ENCODE measurements around the gene POLH.
"Not testable (repeated sequence)": the region's sequence is repeated elsewhere in the genome, so short reads cannot be mapped to it uniquely, and the experiment has no call there.

Gene POLH

DNA sequence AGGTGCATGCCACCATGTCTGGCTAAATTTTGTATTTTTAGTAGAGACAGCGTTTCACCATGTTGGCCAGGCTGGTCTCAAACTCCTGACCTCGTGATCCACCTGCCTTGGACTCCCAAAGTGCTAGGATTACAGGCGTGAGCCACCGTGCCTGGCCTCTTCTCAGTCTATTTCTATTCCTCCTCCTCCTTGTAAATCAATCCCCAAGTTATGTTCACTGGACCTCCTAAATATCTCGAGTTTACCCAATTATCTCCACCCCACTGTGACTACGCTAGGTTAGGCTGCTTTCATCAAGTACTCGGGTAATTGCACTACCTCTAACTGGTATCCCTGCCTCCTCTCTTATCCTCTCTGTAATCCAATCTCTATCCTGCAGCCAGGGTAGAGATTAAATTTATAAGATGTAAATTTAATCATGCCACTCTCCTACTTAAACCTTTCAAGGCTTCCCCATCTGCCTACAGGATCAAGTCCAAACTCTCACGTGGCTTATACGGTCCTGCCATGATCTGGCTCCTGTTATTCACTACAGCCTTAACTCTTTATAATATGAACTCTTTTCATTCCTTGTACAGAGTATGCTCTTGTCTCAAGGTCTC lies 58.8 kb downstream of the POLH start:
- no peak for DNase-seq

DNA sequence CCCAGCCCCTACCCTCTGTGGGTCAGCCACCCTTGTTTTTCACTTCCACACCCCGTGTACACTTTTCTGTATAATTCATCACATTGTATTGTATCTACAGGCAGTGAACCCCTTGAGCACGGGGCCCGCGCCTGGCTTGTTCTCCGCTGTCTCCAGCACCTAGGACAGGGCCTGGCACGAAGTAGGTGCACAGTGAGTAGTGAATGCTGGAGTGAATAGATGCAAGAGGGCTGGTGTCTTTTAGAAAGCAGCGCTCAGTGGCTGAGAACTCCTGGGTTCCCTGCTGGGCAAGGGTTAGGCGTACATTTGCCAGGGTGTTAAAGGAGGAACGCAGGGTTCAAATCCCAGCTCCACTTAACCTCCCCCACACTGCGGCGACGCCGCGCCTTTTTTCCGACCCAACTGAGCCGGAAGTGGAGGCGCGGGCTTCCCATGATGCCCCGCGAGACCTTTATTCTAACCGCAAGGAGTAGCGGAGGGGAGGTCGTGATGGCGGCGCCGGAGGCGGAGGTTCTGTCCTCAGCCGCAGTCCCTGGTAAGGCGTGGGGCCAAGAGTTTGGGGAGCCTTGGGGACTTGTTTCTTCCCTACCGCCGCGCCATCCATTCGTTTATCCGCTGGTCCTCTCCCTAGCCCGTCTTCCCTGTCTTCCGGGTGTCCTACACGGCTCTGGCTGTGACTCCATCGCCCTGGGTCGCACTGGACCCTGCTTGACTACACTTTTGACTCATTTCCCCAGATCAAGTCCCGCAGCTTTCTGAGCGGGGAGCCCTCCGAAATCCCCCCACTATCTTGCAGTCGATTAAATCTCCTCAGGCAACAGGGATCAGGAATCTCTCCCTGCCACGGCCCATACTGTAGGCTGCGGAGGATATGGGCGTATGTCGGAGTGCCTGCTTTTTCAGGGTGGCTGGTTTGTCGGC lies 59.7 kb downstream of the POLH start, which contains the start of gene MAD2L1BP:
TSS of gene MAD2L1BP (plus strand) at position 454 of the 921 bp plus-strand sequence. CDS start at position 490, 36 bp downstream.
- peak; percentile 80 for DNase-seq

GRCh38 chr6:43636308-43636659 lies 60.3 kb downstream of the POLH start:
- no peak for DNase-seq

- DNase-seq, result no peak
These were observed 64.2 kb downstream of the POLH start for GRCh38 chr6:43639984-43640800.

DNA sequence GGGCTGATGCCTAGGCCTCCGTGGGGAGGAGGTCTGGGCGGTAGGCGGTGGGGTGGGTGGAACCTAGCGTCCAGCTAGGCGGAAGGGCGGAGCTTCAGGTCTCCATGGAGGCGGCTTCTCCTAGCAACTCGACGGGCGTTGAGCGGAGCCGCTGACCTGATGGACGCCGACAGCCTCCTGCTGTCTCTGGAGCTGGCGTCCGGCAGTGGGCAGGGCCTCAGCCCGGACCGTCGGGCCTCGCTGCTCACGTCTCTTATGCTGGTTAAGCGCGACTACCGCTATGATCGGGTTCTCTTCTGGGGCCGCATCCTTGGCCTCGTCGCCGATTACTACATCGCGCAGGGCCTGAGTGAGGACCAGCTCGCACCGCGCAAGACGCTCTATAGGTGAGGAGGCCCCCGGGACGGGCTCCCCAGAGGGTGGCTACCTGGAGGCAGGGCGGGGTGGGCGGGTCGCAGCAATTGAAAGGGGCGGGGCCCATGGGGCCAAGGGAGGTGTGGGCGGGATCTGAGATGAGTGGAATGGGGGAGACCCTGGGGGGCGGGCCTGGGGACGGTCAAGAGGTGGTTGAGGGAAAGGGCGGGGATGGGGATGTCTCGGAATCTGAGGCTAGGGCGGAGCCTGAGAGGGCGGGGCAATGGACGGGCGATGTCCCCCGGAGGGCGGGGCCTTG lies 69.1 kb downstream of the POLH start, which contains the start of gene RSPH9:
TSS of gene RSPH9 (plus strand) at position 97 of the 673 bp plus-strand sequence. CDS start at position 160, 63 bp downstream.
- DNase-seq, result no peak

DNA sequence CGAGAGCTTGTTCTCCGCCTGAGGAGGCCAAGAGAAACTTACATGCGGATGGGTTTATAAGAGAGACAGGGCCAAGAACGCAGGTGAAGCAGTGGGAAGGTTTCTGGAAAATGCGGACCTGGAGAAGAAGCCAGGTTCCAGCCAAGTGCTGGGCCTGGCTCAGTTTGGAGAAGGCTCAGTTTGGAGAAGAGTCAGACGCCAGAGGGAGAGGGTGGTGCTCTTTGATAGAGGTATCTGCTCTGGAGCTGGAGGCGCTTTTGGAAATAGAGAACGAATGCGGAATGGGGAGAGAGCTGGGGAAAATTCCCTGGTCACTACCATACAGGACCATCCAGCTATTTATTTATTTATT lies 69.6 kb downstream of the POLH start:
- no peak for DNase-seq

- DNase-seq, result no peak
These were observed 71.6 kb downstream of the POLH start for GRCh38 chr6:43647613-43648012.

DNA sequence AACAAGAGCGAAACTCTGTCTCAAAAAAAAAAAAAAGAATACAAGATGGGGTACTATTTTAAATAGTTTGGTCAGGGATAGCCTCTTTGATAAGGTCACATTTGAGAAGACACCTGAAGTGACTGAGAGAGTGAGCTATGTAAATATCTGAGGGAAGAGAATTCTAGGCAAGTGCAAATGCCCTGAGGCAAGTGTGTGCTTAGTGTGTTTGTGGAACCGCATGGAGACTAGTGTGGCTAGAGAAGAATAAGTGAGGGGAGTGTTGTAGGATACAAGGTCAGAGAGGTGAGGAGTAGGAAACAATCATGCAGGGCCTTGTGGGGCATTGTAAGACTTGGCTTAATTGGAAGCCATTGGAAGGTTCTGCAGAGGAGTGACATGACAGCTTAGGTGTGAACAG lies 72.3 kb downstream of the POLH start:
- DNase-seq, result no peak

GRCh38 chr6:43652822-43653221 lies 76.8 kb downstream of the POLH start:
- DNase-seq, result not testable (repeated sequence)

- DNase-seq, result no peak
These were observed 81.3 kb downstream of the POLH start for GRCh38 chr6:43657221-43657802.

- no peak for DNase-seq
These were observed 82.2 kb downstream of the POLH start for GRCh38 chr6:43658161-43658560.

DNA sequence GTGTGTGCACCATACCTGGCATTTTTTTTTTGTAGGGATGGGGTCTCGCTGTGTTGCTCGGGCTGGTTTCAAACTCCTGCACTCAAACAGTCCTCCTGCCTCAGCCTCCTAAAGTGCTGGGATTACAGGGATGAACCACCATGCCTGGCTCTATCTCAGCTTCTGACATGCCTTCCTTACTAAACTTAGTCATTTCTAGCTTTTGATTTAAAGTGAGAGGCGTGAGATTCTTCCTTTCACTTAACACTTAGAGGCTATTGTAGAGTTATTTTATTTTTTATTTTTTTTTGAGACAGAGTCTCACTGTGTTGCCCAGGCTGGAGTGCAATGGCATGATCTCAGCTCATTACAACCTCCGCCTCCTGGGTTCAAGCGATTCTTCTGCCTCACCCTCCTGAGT lies 87.0 kb downstream of the POLH start:
- not testable (repeated sequence) for DNase-seq

All from NK-92 treated with Interleukin-12 subunit alpha and Interleukin-12 subunit beta, amount 100 ng/mL, for 24 hours (cell line).